Natural killer cell treated with Interleukin-12 subunit alpha and Interleukin-12 subunit beta and Interleukin-15 and Interleukin-18, amount 100 ng/mL, for 72 hours (primary cell): ENCODE measurements around the gene CERS6. TPM values are rescaled to one million over a fixed set of nuclear protein-coding genes. Genes with fewer than 3 reads are reported as not detected.

Source experiments
- ATAC-seq, 2 donors: fragments of 150-1000 bp; cut with Tn5 transposase in 1 of 2; sonication (Bioruptor Pico), chemical (Tn5 transposase) in 1 of 2; 2 replicates each; pipeline ENCODE4 v1.10.0; 2021
- DNase-seq: peaks from one replicate; pipeline ENCODE4 v3.0.0; 2022; ENCODE audit warnings: low spot score
- H3K27ac Mint-ChIP-seq, 2 donors: 1 replicate in 1 of 2; 2 replicates in 1 of 2; pipeline ENCODE4 v1.8.0; 2022; ENCODE audit warnings: mixed read lengths in 2 of 2, mild to moderate bottlenecking in 1 of 2, moderate library complexity in 1 of 2
- H3K27me3 Mint-ChIP-seq, 2 donors: 1 replicate in 1 of 2; 2 replicates in 1 of 2; pipeline ENCODE4 v1.8.0; 2022; ENCODE audit warnings: mixed read lengths in 2 of 2
- H3K36me3 Mint-ChIP-seq: one replicate; pipeline ENCODE4 v1.8.0; 2022; ENCODE audit warnings: mixed read lengths
- H3K4me1 Mint-ChIP-seq, 2 donors: 1 replicate in 1 of 2; 2 replicates in 1 of 2; pipeline ENCODE4 v1.8.0; 2022; ENCODE audit warnings: low read depth in 2 of 2, mixed read lengths in 2 of 2, mild to moderate bottlenecking in 1 of 2
- H3K4me3 Mint-ChIP-seq: one replicate; pipeline ENCODE4 v1.8.0; 2022; ENCODE audit warnings: mixed read lengths
- H3K9me3 Mint-ChIP-seq: 2 replicates; pipeline ENCODE4 v1.8.0; 2022; ENCODE audit warnings: mixed read lengths
- total RNA-seq, 2 donors: library from RNA; stranded (reverse); gene quantifications; one replicate each; pipeline ENCODE4 v1.2.3, GENCODE V29; 2022

The CERS6 gene
- total RNA-seq, 2 donors from 2014 or later, result 17.8 to 19.5 TPM

- Mint-ChIP-seq H3K27me3 (no peaks in the 10 kb centered on the region), H3K4me1 (peaks cover 54 to 70% of the 10 kb centered on the region in 2 donors), H3K9me3 (no peaks in the 10 kb centered on the region), H3K36me3 (no peaks in the 10 kb centered on the region), H3K4me3 (peak overlapping the region; percentile 73), H3K27ac (peak overlapping the region; percentile 55 to 75)
- ATAC-seq, result no peak
- DNase-seq, result no peak
These were observed 10.9 kb downstream of the CERS6 start for GRCh38 chr2:168466834-168467565.

- Mint-ChIP-seq H3K27ac (peak overlapping the region; percentile 55 to 75), H3K9me3 (no peaks in the 10 kb centered on the region), H3K36me3 (no peaks in the 10 kb centered on the region), H3K4me1 (peaks cover 54 to 64% of the 10 kb centered on the region in 2 donors), H3K4me3 (peak overlapping the region; percentile 73), H3K27me3 (no peaks in the 10 kb centered on the region)
- DNase-seq, result no peak
- no peak for ATAC-seq
These were observed 11.7 kb downstream of the CERS6 start for GRCh38 chr2:168467729-168468128.

- ATAC-seq (no peak), DNase-seq (no peak)
- no peaks in the 10 kb centered on the region for H3K27me3 Mint-ChIP-seq
- H3K36me3 Mint-ChIP-seq, result no peaks in the 10 kb centered on the region
- H3K4me1 Mint-ChIP-seq, result peaks cover 54 to 64% of the 10 kb centered on the region in 2 donors
- H3K27ac Mint-ChIP-seq, result peak overlapping the region; percentile 45 to 68
- H3K4me3 Mint-ChIP-seq, result peak overlapping the region; percentile 16
- no peaks in the 10 kb centered on the region for H3K9me3 Mint-ChIP-seq
These were observed 12.3 kb downstream of the CERS6 start for GRCh38 chr2:168468354-168468753.

GRCh38 chr2:168469281-168469988 lies 13.4 kb downstream of the CERS6 start:
- Mint-ChIP-seq H3K4me1 (peaks cover 52 to 63% of the 10 kb centered on the region in 2 donors), H3K36me3 (no peaks in the 10 kb centered on the region), H3K9me3 (no peaks in the 10 kb centered on the region), H3K27ac (peak overlapping the region; percentile 45 to 68), H3K27me3 (no peaks in the 10 kb centered on the region), H3K4me3 (peak overlapping the region; percentile 47)
- DNase-seq (no peak), ATAC-seq (peak; percentile 48 to 58)

- H3K27ac Mint-ChIP-seq, result peak overlapping the region in 1 of 2 donors; percentile 34
- H3K4me1 Mint-ChIP-seq, result peaks cover 41 to 52% of the 10 kb centered on the region in 2 donors
- no peaks in the 10 kb centered on the region for H3K9me3 Mint-ChIP-seq
- DNase-seq (no peak), ATAC-seq (peak; percentile 51 to 75)
- no peaks in the 10 kb centered on the region for H3K36me3 Mint-ChIP-seq
- H3K27me3 Mint-ChIP-seq, result no peaks in the 10 kb centered on the region
- H3K4me3 Mint-ChIP-seq, result no peak overlapping the region
These were observed 14.5 kb downstream of the CERS6 start for GRCh38 chr2:168470320-168471162.

GRCh38 chr2:168471163-168471475 lies 15.0 kb downstream of the CERS6 start:
- H3K4me1 Mint-ChIP-seq, result peaks cover 35 to 46% of the 10 kb centered on the region in 2 donors
- no peak for DNase-seq
- H3K36me3 Mint-ChIP-seq, result no peaks in the 10 kb centered on the region
- H3K9me3 Mint-ChIP-seq, result no peaks in the 10 kb centered on the region
- peak overlapping the region in 1 of 2 donors; percentile 22 for H3K27ac Mint-ChIP-seq
- no peak overlapping the region for H3K4me3 Mint-ChIP-seq
- no peaks in the 10 kb centered on the region for H3K27me3 Mint-ChIP-seq
- ATAC-seq, result no peak

GRCh38 chr2:168475636-168476035 lies 19.6 kb downstream of the CERS6 start:
- H3K27me3 Mint-ChIP-seq, result no peaks in the 10 kb centered on the region
- H3K4me3 Mint-ChIP-seq, result no peak overlapping the region
- no peaks in the 10 kb centered on the region for H3K9me3 Mint-ChIP-seq

GRCh38 chr2:168478206-168478605 lies 22.1 kb downstream of the CERS6 start:
- Mint-ChIP-seq H3K36me3 (no peaks in the 10 kb centered on the region), H3K27ac (no peak overlapping the region), H3K27me3 (no peaks in the 10 kb centered on the region), H3K4me3 (no peak overlapping the region), H3K9me3 (no peaks in the 10 kb centered on the region), H3K4me1 (peaks cover 16 to 18% of the 10 kb centered on the region in 2 donors)
- no peak for ATAC-seq
- DNase-seq, result no peak

More at GRCh38 chr2:168475636-168476035, 19.6 kb downstream of the CERS6 start:
- H3K27ac Mint-ChIP-seq, result no peak overlapping the region
- ATAC-seq (no peak), DNase-seq (no peak)
- no peaks in the 10 kb centered on the region for H3K36me3 Mint-ChIP-seq
- H3K4me1 Mint-ChIP-seq, result peaks cover 15 to 18% of the 10 kb centered on the region in 2 donors

GRCh38 chr2:168480356-168480755 lies 24.3 kb downstream of the CERS6 start:
- ATAC-seq, result no peak
- Mint-ChIP-seq H3K4me1 (peaks cover 22 to 23% of the 10 kb centered on the region in 2 donors), H3K27me3 (no peaks in the 10 kb centered on the region), H3K36me3 (no peaks in the 10 kb centered on the region), H3K4me3 (no peak overlapping the region), H3K27ac (no peak overlapping the region), H3K9me3 (no peaks in the 10 kb centered on the region)
- DNase-seq, result no peak

GRCh38 chr2:168480825-168481585 lies 24.9 kb downstream of the CERS6 start:
- H3K4me3 Mint-ChIP-seq, result no peak overlapping the region
- peaks cover 23 to 24% of the 10 kb centered on the region in 2 donors for H3K4me1 Mint-ChIP-seq
- H3K9me3 Mint-ChIP-seq, result no peaks in the 10 kb centered on the region
- ATAC-seq, result no peak
- no peaks in the 10 kb centered on the region for H3K27me3 Mint-ChIP-seq
- DNase-seq, result no peak
- no peak overlapping the region for H3K27ac Mint-ChIP-seq
- H3K36me3 Mint-ChIP-seq, result peaks cover 2% of the 10 kb centered on the region

- peaks cover 8% of the 10 kb centered on the region for H3K36me3 Mint-ChIP-seq
- no peak overlapping the region for H3K27ac Mint-ChIP-seq
- H3K27me3 Mint-ChIP-seq, result no peaks in the 10 kb centered on the region
- no peak overlapping the region for H3K4me3 Mint-ChIP-seq
- ATAC-seq (no peak), DNase-seq (no peak)
- H3K9me3 Mint-ChIP-seq, result no peaks in the 10 kb centered on the region
- peaks cover 14 to 21% of the 10 kb centered on the region in 2 donors for H3K4me1 Mint-ChIP-seq
These were observed 26.2 kb downstream of the CERS6 start for GRCh38 chr2:168482269-168482668.

- DNase-seq, result no peak
- Mint-ChIP-seq H3K27ac (no peak overlapping the region), H3K27me3 (no peaks in the 10 kb centered on the region), H3K4me3 (no peak overlapping the region), H3K4me1 (peaks cover 14 to 18% of the 10 kb centered on the region in 2 donors), H3K9me3 (no peaks in the 10 kb centered on the region), H3K36me3 (peaks cover 8% of the 10 kb centered on the region)
- ATAC-seq, result no peak
These were observed 27.1 kb downstream of the CERS6 start for GRCh38 chr2:168482952-168483831.
